Stimulated activated naive B cell treated with anti-CD40 and anti-IgM and Interleukin-4, amounts not matched to agents 10 μg/mL and 1 μg/mL and 100 μg/mL, for 72 hours (primary cell): ENCODE measurements around the gene ERBB4.
A peak's percentile ranks its signal among the peaks of the same experiment; 100 is the strongest.
"Not testable (repeated sequence)": the region's sequence is repeated elsewhere in the genome, so short reads cannot be mapped to it uniquely, and the experiment has no call there.

Source experiments
- ATAC-seq, 2 donors: fragments of 150-1000 bp; cut with Tn5 transposase; replicated peaks; 2 replicates each; pipeline ENCODE4 v1.10.0; 2021; ENCODE audit warnings: moderate library complexity in 1 of 2
- DNase-seq: peaks from one replicate; pipeline ENCODE4 v3.0.0; 2021
- H3K27ac Mint-ChIP-seq: one replicate; pipeline ENCODE4 v1.8.0; 2022; ENCODE audit warnings: mild to moderate bottlenecking, mixed read lengths
- H3K27me3 Mint-ChIP-seq, 2 donors: one replicate each; pipeline ENCODE4 v1.8.0; 2022; ENCODE audit warnings: mixed read lengths in 2 of 2
- H3K36me3 Mint-ChIP-seq, 2 donors: one replicate each; pipeline ENCODE4 v1.8.0; 2022; ENCODE audit warnings: mixed read lengths in 2 of 2, mild to moderate bottlenecking in 1 of 2
- H3K4me1 Mint-ChIP-seq, 2 donors: one replicate each; pipeline ENCODE4 v1.8.0; 2022; ENCODE audit warnings: mixed read lengths in 2 of 2, mild to moderate bottlenecking in 1 of 2
- H3K4me3 Mint-ChIP-seq, 2 donors: one replicate each; pipeline ENCODE4 v1.8.0; 2022; ENCODE audit warnings: mild to moderate bottlenecking in 2 of 2, mixed read lengths in 2 of 2, moderate library complexity in 1 of 2
- H3K9me3 Mint-ChIP-seq, 2 donors: one replicate each; pipeline ENCODE4 v1.8.0; 2022; ENCODE audit warnings: mixed read lengths in 2 of 2, mild to moderate bottlenecking in 1 of 2

The ERBB4 gene

DNA sequence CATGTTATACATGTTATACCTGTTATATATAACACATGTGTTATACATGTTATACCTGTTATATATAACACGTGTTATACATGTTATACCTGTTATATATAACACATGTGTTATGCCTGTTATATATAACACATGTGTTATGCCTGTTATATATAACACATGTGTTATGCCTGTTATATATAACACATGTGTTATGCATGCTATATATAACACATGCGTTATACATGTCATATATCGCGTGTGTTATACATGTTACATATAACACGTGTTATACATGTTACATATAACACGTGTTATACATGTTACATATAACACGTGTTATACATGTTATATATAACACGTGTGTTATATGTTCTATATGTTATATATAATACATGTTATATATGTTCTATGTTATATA is 347.2 kb downstream of the ERBB4 start:
- H3K4me1 Mint-ChIP-seq, H3K27ac Mint-ChIP-seq, H3K9me3 Mint-ChIP-seq, H3K4me3 Mint-ChIP-seq, H3K27me3 Mint-ChIP-seq, DNase-seq, H3K36me3 Mint-ChIP-seq, ATAC-seq: not testable (repeated sequence)

DNA sequence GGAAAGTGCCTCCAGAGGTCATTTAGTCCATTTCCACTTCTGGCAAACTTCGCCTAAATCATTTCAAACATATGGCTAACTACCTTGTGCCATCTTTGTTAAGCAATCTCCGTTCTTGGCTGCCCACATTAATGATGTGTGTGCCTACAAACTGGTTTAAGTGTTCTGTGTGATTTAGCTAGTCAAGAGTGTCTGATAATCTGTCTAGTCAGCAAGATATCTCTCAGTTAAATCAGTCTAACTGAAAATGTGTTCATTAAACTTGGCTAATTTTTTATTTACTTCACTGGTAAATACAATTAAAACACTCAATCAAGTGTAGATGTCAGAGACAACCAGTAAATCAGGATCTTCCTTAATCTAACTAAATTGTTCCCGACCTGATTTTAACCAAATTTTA is 352.4 kb downstream of the ERBB4 start:
- H3K4me1 Mint-ChIP-seq, result no peaks in the 10 kb centered on the region

DNA sequence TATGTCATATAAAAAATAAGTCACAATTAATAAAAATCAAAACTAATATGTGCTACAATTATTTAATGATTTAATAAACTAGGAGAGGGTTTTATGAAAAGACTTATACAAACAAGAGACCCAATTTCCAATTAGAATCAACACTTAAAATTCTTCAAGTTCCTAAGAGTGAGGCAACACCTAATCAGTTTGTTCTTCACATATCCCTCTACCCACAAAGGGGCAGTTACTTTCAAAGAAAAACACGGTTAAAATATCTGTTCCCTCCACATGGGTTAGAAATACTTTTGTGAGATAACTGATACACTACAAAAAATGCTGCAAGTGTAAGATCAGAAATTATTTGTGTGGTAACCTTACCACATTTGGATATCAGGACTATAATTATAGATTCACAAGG is 357.0 kb downstream of the ERBB4 start:
- Mint-ChIP-seq H3K36me3 (no peaks in the 10 kb centered on the region), H3K27me3 (no peaks in the 10 kb centered on the region), H3K27ac (no peak overlapping the region), H3K4me3 (no peak overlapping the region), H3K4me1 (no peaks in the 10 kb centered on the region), H3K9me3 (no peaks in the 10 kb centered on the region)
- no peak for DNase-seq
- no peak for ATAC-seq

More for the DNA sequence above, 352.4 kb downstream of the ERBB4 start:
- H3K9me3 Mint-ChIP-seq, result no peaks in the 10 kb centered on the region
- no peak for ATAC-seq
- H3K27ac Mint-ChIP-seq, result no peak overlapping the region
- no peaks in the 10 kb centered on the region for H3K27me3 Mint-ChIP-seq
- no peak for DNase-seq
- H3K36me3 Mint-ChIP-seq, result no peaks in the 10 kb centered on the region
- no peak overlapping the region for H3K4me3 Mint-ChIP-seq

DNA sequence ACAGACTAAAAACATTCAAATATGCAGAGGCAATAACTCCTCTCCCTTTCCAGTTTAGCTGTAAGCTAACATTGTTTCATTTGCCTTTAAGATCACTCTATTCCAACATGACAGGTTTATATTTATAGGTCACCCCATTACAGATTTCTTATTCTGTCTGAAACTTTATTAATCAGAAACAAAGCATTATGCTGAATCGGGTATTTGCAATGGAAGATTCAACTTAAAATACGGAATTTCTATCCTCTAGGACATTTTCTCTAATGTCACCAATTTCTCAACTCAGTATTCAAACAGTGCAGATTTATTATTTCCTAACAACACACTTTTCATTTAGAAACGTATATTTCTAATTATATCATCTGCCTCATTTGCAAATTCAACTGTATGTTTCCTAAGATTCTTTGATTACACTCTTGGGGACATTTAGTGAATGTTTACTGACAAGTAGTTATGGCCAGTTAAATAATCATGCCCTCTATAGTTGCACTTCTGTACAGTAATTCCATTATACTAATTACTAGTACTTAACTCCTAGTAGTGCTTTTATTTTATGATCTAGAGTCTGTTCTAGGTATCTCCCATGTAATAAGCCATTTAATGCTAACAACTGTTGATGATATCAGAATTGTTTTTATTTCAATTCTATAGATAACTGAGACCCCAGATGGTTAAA is 358.1 kb downstream of the ERBB4 start:
- Mint-ChIP-seq H3K27me3 (no peaks in the 10 kb centered on the region), H3K4me1 (no peaks in the 10 kb centered on the region), H3K9me3 (no peaks in the 10 kb centered on the region), H3K4me3 (no peak overlapping the region), H3K27ac (no peak overlapping the region), H3K36me3 (no peaks in the 10 kb centered on the region)
- DNase-seq, result no peak
- no peak for ATAC-seq

DNA sequence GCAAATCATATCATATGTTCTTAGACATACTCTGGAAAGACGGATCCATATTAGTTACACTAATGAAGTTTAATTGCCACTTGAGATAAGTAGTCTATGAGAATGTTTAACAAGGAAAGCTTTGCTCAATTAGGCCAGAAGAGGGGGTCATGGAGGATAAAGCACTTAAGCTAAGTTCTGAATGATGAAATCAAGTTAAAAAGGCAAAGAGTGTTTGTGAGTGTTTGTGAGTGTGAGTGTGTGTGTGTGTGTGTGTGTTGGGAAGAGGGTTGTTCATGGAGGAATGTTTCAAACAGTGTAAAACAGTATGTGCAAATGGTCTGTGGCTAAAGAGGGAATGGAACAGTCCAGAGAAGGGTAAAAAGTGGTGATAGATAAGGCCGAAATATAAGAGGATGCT is 360.9 kb downstream of the ERBB4 start:
- H3K36me3 Mint-ChIP-seq, result no peaks in the 10 kb centered on the region
- no peaks in the 10 kb centered on the region for H3K27me3 Mint-ChIP-seq
- no peak for ATAC-seq
- H3K9me3 Mint-ChIP-seq, result no peaks in the 10 kb centered on the region
- H3K27ac Mint-ChIP-seq, result no peak overlapping the region
- H3K4me3 Mint-ChIP-seq, result no peak overlapping the region
- no peak for DNase-seq
- no peaks in the 10 kb centered on the region for H3K4me1 Mint-ChIP-seq

DNA sequence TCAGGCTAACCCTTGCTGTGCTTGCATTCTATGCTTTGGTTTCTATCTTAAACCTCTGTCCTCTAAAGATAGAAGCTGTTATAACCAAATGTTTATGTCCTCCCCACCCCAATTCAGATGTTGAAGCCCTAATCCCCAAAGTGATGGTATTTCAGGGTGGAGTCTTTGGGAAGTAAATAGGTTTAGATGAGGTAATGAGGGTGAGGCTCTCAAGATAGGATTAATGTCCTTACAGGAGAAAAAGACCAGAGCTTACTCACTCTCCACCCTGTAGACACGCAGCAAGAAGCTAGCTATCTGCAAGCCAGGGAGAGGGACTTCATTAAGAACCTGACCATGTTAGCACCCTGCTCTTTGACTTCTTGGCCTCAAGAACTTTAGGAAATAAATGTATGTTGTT is 362.5 kb downstream of the ERBB4 start:
- Mint-ChIP-seq H3K36me3 (no peaks in the 10 kb centered on the region), H3K9me3 (peaks cover 0 to 1% of the 10 kb centered on the region in 2 donors), H3K4me1 (no peaks in the 10 kb centered on the region), H3K27me3 (no peaks in the 10 kb centered on the region), H3K27ac (no peak overlapping the region), H3K4me3 (no peak overlapping the region)
- no peak for DNase-seq
- no peak for ATAC-seq

DNA sequence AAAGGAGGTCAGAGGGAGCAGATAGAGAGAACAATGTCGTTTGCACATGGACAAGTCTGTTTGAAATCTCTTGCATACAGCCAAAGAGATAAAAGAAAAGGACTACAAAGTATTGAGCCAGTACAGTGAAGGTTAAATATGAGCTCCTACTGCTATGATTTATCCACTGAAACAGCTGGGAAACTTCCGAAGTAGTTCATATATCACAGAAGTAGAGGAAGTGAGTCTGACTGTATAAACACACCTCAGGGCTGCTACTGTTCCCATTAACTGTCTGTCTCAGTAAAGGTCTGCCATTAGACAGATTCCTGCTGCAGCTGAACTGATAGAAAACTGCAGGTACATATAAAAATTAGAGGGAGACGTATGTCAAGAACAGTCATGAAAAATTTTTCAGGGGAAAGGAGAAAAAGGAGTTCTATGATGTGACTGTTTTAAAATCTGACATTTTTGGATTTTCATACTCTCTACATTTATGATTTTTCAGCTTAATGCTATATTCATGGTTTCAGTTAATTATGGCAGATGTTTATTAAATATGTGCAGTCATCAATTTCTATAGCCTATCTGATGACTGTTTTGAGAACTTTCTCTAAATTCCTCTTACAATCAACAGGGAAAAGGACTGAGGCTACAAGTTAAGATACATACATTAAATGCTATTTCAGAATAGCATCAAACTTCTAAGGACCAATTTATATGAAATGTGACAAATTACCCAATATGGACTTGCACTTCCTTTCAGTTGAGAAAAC is 364.7 kb downstream of the ERBB4 start:
- Mint-ChIP-seq H3K4me3 (no peak overlapping the region), H3K4me1 (no peaks in the 10 kb centered on the region), H3K27ac (no peak overlapping the region), H3K27me3 (no peaks in the 10 kb centered on the region), H3K36me3 (no peaks in the 10 kb centered on the region), H3K9me3 (peaks cover 1 to 11% of the 10 kb centered on the region in 2 donors)
- DNase-seq (no peak), ATAC-seq (peak in 1 of 2 donors; percentile 25)

DNA sequence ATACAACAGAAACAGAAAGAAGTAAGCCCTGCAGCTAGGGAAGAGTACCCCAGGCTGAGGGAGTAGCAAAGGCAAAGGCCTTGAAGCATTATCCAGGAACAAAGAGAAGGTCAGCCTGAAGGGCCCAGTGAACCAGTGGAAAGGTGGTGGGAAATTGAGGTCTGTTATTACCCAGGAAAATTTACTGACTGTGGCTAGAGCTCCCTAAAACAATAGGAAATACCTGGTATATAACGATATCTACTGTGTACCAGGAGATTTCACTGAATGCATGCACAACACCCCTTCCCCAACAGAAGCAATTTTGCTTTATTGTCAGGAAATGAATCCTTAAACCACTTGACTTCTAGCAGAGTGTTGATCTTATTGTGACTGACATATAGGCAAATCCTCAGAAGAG is 365.3 kb downstream of the ERBB4 start:
- no peak overlapping the region for H3K27ac Mint-ChIP-seq
- H3K27me3 Mint-ChIP-seq, result no peaks in the 10 kb centered on the region
- DNase-seq (no peak), ATAC-seq (no peak)
- no peaks in the 10 kb centered on the region for H3K4me1 Mint-ChIP-seq
- no peak overlapping the region for H3K4me3 Mint-ChIP-seq
- H3K9me3 Mint-ChIP-seq, result peaks cover 1 to 12% of the 10 kb centered on the region in 2 donors
- H3K36me3 Mint-ChIP-seq, result no peaks in the 10 kb centered on the region

DNA sequence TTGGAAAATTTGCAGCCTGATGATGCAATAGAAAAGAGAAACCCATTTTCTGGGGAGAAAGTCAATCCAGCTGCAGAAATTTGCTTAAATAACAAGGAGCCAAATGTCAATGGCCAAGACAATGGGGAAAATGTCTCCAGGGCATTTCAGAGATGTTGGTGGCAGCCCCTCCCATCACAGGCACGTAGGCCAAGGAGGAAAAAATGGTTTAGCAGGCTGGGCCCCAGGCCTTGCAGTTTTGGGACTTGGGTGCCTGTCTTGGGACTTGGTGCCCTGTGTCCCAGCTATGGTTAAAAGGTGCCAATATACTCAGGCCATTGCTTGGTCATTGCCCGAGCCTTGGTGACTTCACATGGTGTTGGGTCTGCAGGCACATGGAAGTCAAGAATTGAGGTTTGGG is 368.2 kb downstream of the ERBB4 start:
- H3K4me3 Mint-ChIP-seq, result no peak overlapping the region

DNA sequence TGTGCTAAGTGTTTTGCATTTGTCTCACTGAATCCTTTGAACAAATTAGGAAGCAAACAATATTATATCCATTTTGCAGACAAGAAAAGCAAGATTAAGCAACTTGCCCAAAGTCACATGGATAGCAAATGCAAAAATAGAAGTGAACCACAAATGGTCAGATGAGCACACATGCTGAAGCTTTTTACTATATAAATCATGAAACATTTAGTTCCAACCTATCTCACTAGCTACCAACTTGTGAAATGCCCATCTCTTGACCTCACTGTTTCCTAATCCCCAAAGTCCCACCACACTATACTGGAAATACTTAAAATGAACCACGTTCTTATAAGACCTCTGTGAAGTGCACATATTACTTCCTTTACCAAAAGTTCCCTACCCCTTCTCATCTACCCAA is 380.5 kb downstream of the ERBB4 start:
- no peaks in the 10 kb centered on the region for H3K9me3 Mint-ChIP-seq
- ATAC-seq, result no peak
- DNase-seq, result no peak
- H3K4me3 Mint-ChIP-seq, result no peak overlapping the region
- H3K27ac Mint-ChIP-seq, result no peak overlapping the region
- no peaks in the 10 kb centered on the region for H3K4me1 Mint-ChIP-seq
- H3K36me3 Mint-ChIP-seq, result no peaks in the 10 kb centered on the region
- no peaks in the 10 kb centered on the region for H3K27me3 Mint-ChIP-seq

More for the DNA sequence above, 368.2 kb downstream of the ERBB4 start:
- Mint-ChIP-seq H3K4me1 (no peaks in the 10 kb centered on the region), H3K27ac (no peak overlapping the region), H3K9me3 (peaks cover 1 to 17% of the 10 kb centered on the region in 2 donors), H3K27me3 (no peaks in the 10 kb centered on the region), H3K36me3 (no peaks in the 10 kb centered on the region)
- no peak for DNase-seq
- no peak for ATAC-seq

DNA sequence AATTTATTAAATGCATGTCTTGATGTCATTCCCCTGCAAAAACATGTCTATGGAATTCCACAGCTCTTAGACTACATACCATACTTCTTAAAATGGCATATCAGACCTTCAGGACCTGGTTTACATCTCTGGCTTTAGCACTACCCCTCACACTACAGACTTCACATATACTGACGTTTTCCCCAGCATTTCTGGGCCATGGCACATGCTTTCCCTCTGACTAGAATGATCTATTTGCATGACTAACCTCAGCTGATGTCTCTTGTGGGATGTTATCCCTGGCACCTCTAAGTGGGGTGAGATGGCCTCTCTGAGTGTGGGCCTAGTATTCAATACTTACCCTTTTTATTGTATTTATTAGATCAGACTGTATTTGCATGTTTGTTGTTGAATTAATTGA is 381.6 kb downstream of the ERBB4 start:
- no peaks in the 10 kb centered on the region for H3K27me3 Mint-ChIP-seq
- H3K9me3 Mint-ChIP-seq, result no peaks in the 10 kb centered on the region
- no peaks in the 10 kb centered on the region for H3K4me1 Mint-ChIP-seq
- no peak overlapping the region for H3K27ac Mint-ChIP-seq
- no peak for ATAC-seq
- no peak for DNase-seq
- no peak overlapping the region for H3K4me3 Mint-ChIP-seq
- no peaks in the 10 kb centered on the region for H3K36me3 Mint-ChIP-seq

DNA sequence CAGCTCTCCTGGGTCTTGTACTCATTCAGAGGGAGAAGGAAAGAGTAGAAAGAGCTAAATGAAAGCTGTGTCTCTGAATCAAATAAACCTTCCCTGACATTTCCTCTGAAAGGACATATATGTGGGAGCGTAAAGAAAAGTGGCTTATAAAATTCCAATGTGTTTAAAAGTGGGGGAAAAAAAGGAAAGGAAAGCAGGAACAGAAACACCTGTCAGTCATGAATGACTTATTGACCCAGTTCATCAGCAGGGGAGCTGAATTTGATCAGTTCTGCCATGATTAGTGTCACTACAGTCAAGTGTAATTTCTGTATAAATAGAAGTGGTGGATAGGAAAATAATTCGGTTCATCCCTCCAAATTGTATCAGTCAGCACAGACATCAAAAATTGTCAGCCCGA is 382.5 kb downstream of the ERBB4 start:
- H3K9me3 Mint-ChIP-seq, result no peaks in the 10 kb centered on the region
- ATAC-seq (no peak), DNase-seq (no peak)
- H3K4me3 Mint-ChIP-seq, result no peak overlapping the region
- no peak overlapping the region for H3K27ac Mint-ChIP-seq
- H3K27me3 Mint-ChIP-seq, result no peaks in the 10 kb centered on the region
- H3K36me3 Mint-ChIP-seq, result no peaks in the 10 kb centered on the region
- no peaks in the 10 kb centered on the region for H3K4me1 Mint-ChIP-seq

DNA sequence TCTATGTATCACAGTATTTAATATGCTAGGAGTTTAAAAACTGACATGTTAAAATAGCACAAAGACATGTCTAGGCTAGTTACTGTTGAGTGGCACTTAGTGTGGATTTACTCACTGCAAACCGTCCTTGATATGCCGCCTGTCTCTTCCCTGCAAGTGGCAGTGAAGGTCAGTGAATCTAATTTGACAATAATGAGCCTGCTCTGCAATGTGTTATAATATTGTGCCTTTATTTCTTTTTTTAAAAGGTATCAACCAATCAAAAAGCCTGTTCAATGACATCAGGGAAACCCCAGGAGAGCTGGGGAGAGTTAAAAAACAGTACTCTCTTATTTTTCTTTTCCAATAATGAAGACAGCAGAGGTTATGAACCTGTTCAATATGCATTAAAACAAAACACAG is 384.1 kb downstream of the ERBB4 start:
- no peaks in the 10 kb centered on the region for H3K4me1 Mint-ChIP-seq
- no peaks in the 10 kb centered on the region for H3K36me3 Mint-ChIP-seq
- no peak overlapping the region for H3K4me3 Mint-ChIP-seq
- DNase-seq (no peak), ATAC-seq (no peak)
- no peak overlapping the region for H3K27ac Mint-ChIP-seq
- no peaks in the 10 kb centered on the region for H3K9me3 Mint-ChIP-seq
- no peaks in the 10 kb centered on the region for H3K27me3 Mint-ChIP-seq

DNA sequence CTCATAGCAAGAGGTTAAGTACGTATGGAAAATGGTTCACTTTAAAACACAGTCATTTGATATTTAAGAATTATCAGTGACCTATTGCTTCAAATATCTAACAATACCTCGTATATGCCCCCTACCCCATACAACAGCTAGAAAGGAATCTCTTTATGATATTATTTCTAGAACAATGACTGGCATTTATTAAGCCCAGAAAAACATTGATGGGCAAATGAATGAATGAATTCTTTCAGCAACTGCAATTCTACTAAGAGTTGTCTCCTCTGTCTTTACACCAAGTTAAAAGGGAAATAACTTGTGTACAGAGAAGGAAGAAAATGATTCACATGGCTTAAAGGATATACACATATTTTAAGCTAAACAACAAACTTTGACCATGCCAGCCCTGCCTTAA is 384.7 kb downstream of the ERBB4 start:
- Mint-ChIP-seq H3K27me3 (no peaks in the 10 kb centered on the region), H3K36me3 (no peaks in the 10 kb centered on the region), H3K9me3 (no peaks in the 10 kb centered on the region), H3K4me1 (no peaks in the 10 kb centered on the region), H3K4me3 (no peak overlapping the region), H3K27ac (no peak overlapping the region)
- no peak for DNase-seq
- no peak for ATAC-seq

DNA sequence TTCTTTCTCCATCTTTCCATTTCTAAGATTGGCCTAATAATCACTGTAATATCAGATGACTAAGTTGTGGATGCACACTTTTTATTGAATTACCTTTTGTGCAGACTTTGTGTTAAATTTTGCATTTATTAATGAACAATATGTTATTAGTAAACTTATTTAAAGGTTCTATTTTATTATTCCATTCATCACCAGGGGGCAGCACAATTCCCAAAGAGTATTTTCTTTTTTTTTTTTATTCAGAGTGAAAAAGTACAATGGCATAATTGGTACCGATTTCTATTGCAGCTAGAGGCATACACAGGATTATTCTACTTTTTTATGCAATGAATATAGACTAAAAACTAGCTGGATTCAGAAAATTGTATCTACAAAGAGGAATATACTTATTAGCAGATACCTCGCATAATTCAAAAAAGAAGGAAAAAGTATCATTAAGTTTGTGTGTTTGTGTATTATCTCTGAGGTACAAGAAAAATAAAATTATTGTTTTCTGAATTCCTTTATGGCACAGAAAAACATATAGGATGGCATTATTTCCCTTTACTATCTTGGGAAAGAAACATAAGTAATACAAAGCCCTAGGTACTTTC is 390.6 kb downstream of the ERBB4 start:
- no peak for ATAC-seq
- H3K4me3 Mint-ChIP-seq, result no peak overlapping the region
- DNase-seq, result no peak
- H3K9me3 Mint-ChIP-seq, result no peaks in the 10 kb centered on the region
- no peaks in the 10 kb centered on the region for H3K36me3 Mint-ChIP-seq
- H3K27me3 Mint-ChIP-seq, result no peaks in the 10 kb centered on the region
- no peak overlapping the region for H3K27ac Mint-ChIP-seq
- H3K4me1 Mint-ChIP-seq, result no peaks in the 10 kb centered on the region
